Osteocyte (in vitro differentiated cells): ENCODE data around the gene TDRD9. TPM values are rescaled to one million over a fixed set of nuclear protein-coding genes. Genes with fewer than 3 reads are reported as not detected.

Experiments
- DNase-seq: peaks from one replicate; pipeline ENCODE4 v3.0.0; 2021; ENCODE audit warnings: mixed read lengths; ENCODE audit not compliant: unreplicated experiment; ENCODE audit errors: extremely low spot score
- H3K27ac Mint-ChIP-seq: one replicate; pipeline ENCODE4 v1.8.0; 2021; ENCODE audit warnings: mild to moderate bottlenecking, mixed read lengths; ENCODE audit not compliant: unreplicated experiment
- H3K27me3 Mint-ChIP-seq: one replicate; pipeline ENCODE4 v1.8.0; 2021; ENCODE audit warnings: mixed read lengths; ENCODE audit not compliant: unreplicated experiment
- H3K36me3 Mint-ChIP-seq: one replicate; pipeline ENCODE4 v1.8.0; 2021; ENCODE audit warnings: mixed read lengths; ENCODE audit not compliant: unreplicated experiment
- H3K4me1 Mint-ChIP-seq: one replicate; pipeline ENCODE4 v1.8.0; 2021; ENCODE audit warnings: mixed read lengths; ENCODE audit not compliant: unreplicated experiment
- H3K4me3 Mint-ChIP-seq: one replicate; pipeline ENCODE4 v1.8.0; 2021; ENCODE audit warnings: mild to moderate bottlenecking, moderate library complexity, mixed read lengths; ENCODE audit not compliant: unreplicated experiment
- H3K9me3 Mint-ChIP-seq: one replicate; pipeline ENCODE4 v1.8.0; 2021; ENCODE audit warnings: mixed read lengths; ENCODE audit not compliant: unreplicated experiment
- total RNA-seq: library from RNA; stranded (reverse); gene quantifications from 2 replicates; pipeline ENCODE4 v1.2.1, GENCODE V29; 2021
- TF ChIP-seq, protein P1 (sequence below): fragments of 200-600 bp; sonication (generic); IDR thresholded peaks from 2 replicates; pipeline ENCODE4 v1.5.0; 2021; ENCODE audit warnings: antibody characterized with exemption, mild to moderate bottlenecking, moderate library complexity

The TDRD9 gene
- total RNA-seq, 1 donor from 2014 or later: not detected

DNA sequence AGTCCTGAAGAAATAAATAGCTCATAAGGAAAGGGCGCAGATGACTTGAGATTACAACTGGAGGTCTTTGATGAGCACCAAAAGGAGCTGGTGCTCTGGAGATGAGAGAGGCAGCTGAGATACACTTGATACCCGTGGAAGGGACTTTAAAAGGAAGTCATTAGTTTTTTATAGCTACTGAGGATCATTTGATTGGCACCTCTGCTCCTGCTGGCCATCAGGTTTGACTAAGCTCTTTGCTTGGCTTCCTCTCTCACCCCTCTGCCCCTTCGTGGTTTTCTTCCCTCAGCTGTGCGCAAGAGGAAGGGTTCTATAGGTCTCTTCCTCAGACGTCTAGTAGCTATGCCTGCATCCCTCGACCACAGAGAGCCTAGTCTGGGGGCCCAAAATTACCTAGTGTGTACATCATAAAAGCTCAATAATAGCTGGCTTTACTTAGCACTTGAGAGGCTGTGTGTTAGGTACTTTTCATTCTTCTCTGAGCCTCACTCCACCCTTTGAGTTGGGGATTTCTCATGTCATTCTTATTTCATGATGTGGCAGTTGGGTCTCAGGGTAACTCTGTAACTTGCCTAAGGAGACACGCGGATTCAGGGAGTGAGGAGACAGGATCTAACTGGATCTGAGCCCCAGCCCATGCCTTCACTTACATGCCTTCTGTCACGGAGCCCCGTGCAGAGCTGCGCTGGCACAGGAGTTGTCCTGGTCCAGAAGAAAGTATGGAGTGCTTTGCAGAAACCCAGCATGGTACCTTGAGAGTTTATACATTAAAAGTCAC lies 88.8 kb downstream of the TDRD9 start:
- no peak overlapping the region for H3K27ac Mint-ChIP-seq
- peaks cover 26% of the 10 kb centered on the region for H3K27me3 Mint-ChIP-seq
- no peaks in the 10 kb centered on the region for H3K9me3 Mint-ChIP-seq
- TF ChIP-seq, protein P1, sequence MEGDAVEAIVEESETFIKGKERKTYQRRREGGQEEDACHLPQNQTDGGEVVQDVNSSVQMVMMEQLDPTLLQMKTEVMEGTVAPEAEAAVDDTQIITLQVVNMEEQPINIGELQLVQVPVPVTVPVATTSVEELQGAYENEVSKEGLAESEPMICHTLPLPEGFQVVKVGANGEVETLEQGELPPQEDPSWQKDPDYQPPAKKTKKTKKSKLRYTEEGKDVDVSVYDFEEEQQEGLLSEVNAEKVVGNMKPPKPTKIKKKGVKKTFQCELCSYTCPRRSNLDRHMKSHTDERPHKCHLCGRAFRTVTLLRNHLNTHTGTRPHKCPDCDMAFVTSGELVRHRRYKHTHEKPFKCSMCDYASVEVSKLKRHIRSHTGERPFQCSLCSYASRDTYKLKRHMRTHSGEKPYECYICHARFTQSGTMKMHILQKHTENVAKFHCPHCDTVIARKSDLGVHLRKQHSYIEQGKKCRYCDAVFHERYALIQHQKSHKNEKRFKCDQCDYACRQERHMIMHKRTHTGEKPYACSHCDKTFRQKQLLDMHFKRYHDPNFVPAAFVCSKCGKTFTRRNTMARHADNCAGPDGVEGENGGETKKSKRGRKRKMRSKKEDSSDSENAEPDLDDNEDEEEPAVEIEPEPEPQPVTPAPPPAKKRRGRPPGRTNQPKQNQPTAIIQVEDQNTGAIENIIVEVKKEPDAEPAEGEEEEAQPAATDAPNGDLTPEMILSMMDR: no peak
- no peak for DNase-seq
- H3K4me1 Mint-ChIP-seq: peaks cover 2% of the 10 kb centered on the region
- no peak overlapping the region for H3K4me3 Mint-ChIP-seq
- no peaks in the 10 kb centered on the region for H3K36me3 Mint-ChIP-seq

DNA sequence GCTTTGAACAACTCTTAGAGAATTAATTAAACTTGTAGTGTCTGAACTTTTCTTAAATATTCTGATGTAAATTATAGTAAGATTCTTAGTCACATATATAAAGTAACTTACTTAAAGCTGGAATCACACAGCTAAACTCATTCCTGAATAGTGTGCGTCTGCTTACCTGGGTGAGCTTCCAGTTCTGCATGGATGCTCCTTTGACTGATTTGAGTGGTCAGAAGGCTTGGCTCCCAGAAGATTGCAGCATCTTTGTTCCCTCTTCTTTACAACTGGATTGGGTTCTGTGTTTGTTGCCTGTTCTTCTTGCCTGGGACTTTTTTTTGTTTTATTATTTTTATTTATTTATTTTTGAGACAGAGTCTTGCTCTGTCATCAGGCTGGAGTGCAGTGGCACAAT lies 90.8 kb downstream of the TDRD9 start:
- no peaks in the 10 kb centered on the region for H3K9me3 Mint-ChIP-seq
- H3K4me3 Mint-ChIP-seq: no peak overlapping the region
- H3K4me1 Mint-ChIP-seq: no peaks in the 10 kb centered on the region
- no peak for DNase-seq
- no peak overlapping the region for H3K27ac Mint-ChIP-seq
- peaks cover 33% of the 10 kb centered on the region for H3K27me3 Mint-ChIP-seq
- TF ChIP-seq, protein P1: no peak
- no peaks in the 10 kb centered on the region for H3K36me3 Mint-ChIP-seq

DNA sequence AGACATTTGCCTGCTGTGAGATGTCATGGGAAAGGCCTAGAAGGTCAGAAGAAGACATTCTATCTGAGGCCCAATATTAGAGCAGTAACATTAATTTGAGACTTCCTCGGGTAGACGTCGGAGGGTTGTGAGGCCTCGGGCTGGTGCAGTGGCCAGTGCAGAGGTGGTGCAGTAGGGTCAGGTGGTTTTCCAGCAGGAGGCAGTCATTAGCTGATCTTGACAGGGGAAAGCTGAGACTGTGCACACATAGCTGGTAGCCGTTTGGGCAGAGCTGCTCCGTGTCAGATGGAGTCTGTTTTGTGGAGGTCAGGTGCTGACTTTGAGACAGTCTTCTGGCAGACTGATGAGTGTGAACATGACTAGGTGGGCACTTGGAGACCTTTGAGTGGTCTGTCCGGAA lies 91.5 kb downstream of the TDRD9 start:
- Mint-ChIP-seq H3K4me1 (no peaks in the 10 kb centered on the region), H3K9me3 (no peaks in the 10 kb centered on the region), H3K36me3 (no peaks in the 10 kb centered on the region), H3K4me3 (no peak overlapping the region), H3K27me3 (peaks cover 33% of the 10 kb centered on the region), H3K27ac (no peak overlapping the region)
- no peak for DNase-seq
- TF ChIP-seq, protein P1: no peak

DNA sequence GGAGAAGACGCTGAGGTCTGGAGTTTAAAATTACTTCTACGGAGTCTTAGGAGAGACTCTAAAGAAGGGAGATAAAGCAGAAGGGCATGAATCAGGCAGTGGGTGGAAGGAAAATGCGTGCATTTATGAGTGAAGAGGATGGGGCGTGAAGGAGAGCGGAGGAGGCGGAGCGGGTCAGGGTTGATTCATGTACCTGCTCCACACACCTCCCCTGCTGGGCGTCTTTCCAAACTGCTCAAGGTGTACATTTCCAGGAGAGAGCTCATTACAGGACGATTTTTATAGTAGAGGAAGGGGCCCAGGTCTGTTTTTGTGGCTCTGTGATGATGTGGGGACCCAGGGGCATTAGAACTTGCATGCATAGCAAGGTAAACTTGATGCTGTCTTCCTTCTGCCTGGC lies 92.2 kb downstream of the TDRD9 start:
- Mint-ChIP-seq H3K4me1 (no peaks in the 10 kb centered on the region), H3K27me3 (peaks cover 35% of the 10 kb centered on the region), H3K9me3 (no peaks in the 10 kb centered on the region), H3K27ac (no peak overlapping the region), H3K4me3 (no peak overlapping the region), H3K36me3 (no peaks in the 10 kb centered on the region)
- TF ChIP-seq, protein P1: no peak
- no peak for DNase-seq

DNA sequence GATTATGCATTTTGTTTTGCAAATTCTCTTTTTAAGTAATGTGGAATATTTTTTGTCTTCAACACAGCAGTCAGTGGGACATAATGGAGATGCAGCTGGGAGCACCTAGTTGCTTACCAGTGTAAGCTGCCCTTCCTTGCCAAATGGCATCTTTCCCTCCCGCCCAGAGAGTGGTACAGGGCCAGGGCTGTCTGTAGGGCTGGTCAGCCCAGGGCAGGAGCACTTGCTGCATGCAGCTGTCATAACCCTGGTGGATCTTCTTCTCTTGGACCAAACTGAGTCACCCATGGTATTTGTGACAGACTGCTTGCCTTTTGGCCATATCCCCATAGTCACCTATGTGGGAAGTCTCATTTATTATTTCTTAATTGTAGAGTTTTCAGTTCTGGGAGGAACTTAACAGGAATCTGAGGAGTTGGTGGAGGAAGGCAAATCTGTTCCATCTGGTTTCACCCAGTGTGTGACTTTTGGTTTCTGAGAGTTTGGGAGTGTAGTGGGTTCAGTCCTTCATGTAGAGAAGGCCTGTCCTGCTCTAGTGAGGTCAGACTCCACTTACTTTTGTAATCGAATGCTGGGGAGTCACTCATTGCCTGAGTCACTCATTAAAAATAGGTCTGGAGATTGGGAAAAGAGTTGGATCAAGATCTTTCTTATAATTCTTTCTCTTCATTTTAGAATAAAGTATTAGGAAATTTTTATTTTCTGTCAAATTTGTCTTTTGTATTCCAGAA lies 95.2 kb downstream of the TDRD9 start:
- Mint-ChIP-seq H3K27me3 (peaks cover 40% of the 10 kb centered on the region), H3K9me3 (no peaks in the 10 kb centered on the region), H3K27ac (no peak overlapping the region), H3K4me1 (no peaks in the 10 kb centered on the region), H3K36me3 (no peaks in the 10 kb centered on the region), H3K4me3 (no peak overlapping the region)
- TF ChIP-seq, protein P1: no peak
- no peak for DNase-seq
